ENCODE measurements around the gene XPA. TPM values are rescaled to one million over a fixed set of nuclear protein-coding genes. Genes with fewer than 3 reads are reported as not detected.

XPA gene
- total RNA-seq, 2 donors from 2014 or later: 4.9 to 7.3 TPM

DNA sequence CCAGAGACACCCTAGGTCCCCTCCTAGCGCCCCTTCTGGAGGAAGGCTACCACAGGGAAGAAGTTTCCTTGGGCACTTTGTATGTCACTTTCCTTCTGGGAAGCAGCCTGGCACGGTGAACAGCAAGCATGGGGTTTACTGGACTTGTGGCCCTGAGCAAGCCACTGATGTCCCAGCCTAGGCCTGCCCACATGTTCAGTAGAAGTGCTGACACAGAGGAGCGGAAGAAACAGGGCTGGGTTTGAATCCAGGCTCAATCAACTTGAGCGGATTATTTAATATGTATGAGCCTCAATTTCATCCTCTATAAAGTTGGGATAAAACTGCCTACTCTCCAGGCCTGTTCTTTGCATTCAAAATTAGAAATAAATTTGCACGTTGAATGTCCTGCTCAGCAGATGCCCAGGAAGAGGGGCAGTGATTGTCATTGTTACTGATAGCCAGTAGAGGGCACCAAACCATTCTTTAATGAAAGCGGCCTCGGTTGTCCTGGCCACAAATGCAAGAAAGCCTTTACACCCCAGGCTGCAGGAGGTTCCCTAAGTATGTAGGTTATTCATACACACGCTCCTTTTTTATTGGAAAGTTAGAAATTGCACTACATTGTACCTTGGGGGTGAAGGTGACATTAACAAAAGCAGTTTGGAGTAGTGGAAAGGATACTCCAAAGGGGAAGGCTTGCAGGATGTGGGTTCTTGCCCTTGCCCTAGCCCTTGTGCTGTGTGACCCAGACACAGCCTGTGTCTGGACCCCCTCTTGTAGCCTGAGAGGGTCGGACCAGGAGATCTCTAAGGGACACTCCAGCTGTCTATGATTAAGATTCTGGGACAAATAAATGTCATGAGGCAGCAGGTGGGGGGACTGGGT is 13.4 kb upstream of the XPA start:
- H3K9me3 Mint-ChIP-seq: no peaks in the 10 kb centered on the region
- no peaks in the 10 kb centered on the region for H3K9me3 ChIP-seq (ENCODE audit: control insufficient read depth, low read length)
- H3K4me1 ChIP-seq (ENCODE audit: control insufficient read depth, insufficient read depth, low read length): no peaks in the 10 kb centered on the region
- TF ChIP-seq, protein P1, sequence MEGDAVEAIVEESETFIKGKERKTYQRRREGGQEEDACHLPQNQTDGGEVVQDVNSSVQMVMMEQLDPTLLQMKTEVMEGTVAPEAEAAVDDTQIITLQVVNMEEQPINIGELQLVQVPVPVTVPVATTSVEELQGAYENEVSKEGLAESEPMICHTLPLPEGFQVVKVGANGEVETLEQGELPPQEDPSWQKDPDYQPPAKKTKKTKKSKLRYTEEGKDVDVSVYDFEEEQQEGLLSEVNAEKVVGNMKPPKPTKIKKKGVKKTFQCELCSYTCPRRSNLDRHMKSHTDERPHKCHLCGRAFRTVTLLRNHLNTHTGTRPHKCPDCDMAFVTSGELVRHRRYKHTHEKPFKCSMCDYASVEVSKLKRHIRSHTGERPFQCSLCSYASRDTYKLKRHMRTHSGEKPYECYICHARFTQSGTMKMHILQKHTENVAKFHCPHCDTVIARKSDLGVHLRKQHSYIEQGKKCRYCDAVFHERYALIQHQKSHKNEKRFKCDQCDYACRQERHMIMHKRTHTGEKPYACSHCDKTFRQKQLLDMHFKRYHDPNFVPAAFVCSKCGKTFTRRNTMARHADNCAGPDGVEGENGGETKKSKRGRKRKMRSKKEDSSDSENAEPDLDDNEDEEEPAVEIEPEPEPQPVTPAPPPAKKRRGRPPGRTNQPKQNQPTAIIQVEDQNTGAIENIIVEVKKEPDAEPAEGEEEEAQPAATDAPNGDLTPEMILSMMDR (conservative IDR thresholded peaks at IDR 0.05): peak; percentile 92
- H3K4me3 ChIP-seq (ENCODE audit: low read length): peak overlapping the region; percentile 10
- 21 to 27% methylated on average over 7 to 9 of the region's 9 CpGs for WGBS, 2 experiments (ENCODE audit: insufficient coverage in 1 of 2, insufficient read length in 1 of 2)
- peak overlapping the region; percentile 2 for H3K4me3 Mint-ChIP-seq
- H3K27ac Mint-ChIP-seq: peak overlapping the region; percentile 72
- H3K4me1 Mint-ChIP-seq: peaks cover 13% of the 10 kb centered on the region
- H3K36me3 Mint-ChIP-seq (ENCODE audit: low read depth): no peaks in the 10 kb centered on the region
- peak; percentile 81 for DNase-seq
- no peak overlapping the region for H3K27ac ChIP-seq (ENCODE audit: low read depth, low read length)
- peaks cover 28% of the 10 kb centered on the region for H3K27me3 Mint-ChIP-seq (ENCODE audit: insufficient read depth)
- no peaks in the 10 kb centered on the region for H3K36me3 ChIP-seq (ENCODE audit: control insufficient read depth, insufficient read depth, low read length)
- H3K27me3 ChIP-seq (ENCODE audit: control insufficient read depth, insufficient read depth, low read length, poor library complexity, severe bottlenecking): peaks cover 7% of the 10 kb centered on the region
- H3K9ac ChIP-seq (ENCODE audit: extremely low read depth, low read length, poor library complexity, severe bottlenecking): no peak overlapping the region

DNA sequence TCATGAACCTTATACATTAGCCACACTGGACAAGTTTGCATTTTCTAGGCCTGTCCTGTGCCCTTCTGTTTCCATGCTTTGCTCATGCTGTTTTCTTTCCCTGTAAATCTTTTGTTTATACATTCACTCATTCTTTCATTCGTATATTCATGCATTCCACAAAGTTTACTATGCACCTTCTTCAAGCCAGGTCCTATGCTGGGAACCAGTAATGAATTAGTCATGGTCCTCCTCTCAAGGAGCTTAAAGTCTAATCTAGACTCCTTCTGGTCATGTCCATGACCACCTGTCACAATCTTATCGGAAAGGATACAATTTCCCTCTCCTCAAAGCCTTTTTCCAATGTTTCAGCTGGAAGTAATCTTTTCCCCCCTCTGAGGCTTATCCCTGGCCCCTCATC is 9.1 kb upstream of the XPA start:
- H3K27ac Mint-ChIP-seq: no peak overlapping the region
- H3K27me3 Mint-ChIP-seq (ENCODE audit: insufficient read depth): peaks cover 27% of the 10 kb centered on the region
- Histone ChIP-seq H3K9me3 (ENCODE audit: control insufficient read depth, low read length) (no peaks in the 10 kb centered on the region), H3K27me3 (ENCODE audit: control insufficient read depth, insufficient read depth, low read length, poor library complexity, severe bottlenecking) (peaks cover 7% of the 10 kb centered on the region), H3K9ac (ENCODE audit: extremely low read depth, low read length, poor library complexity, severe bottlenecking) (no peak overlapping the region), H3K27ac (ENCODE audit: low read depth, low read length) (no peak overlapping the region), H3K36me3 (ENCODE audit: control insufficient read depth, insufficient read depth, low read length) (no peaks in the 10 kb centered on the region), H3K4me1 (ENCODE audit: control insufficient read depth, insufficient read depth, low read length) (no peaks in the 10 kb centered on the region), H3K4me3 (ENCODE audit: low read length) (no peak overlapping the region)
- TF ChIP-seq, protein P1 (conservative IDR thresholded peaks at IDR 0.05): no peak
- no peaks in the 10 kb centered on the region for H3K36me3 Mint-ChIP-seq (ENCODE audit: low read depth)
- no peak for DNase-seq
- H3K4me3 Mint-ChIP-seq: no peak overlapping the region
- H3K4me1 Mint-ChIP-seq: peaks cover 17% of the 10 kb centered on the region
- WGBS, 2 experiments (ENCODE audit: insufficient coverage in 1 of 2, insufficient read length in 1 of 2): 87 to 89% methylated on average over 2 of the region's 2 CpGs
- no peaks in the 10 kb centered on the region for H3K9me3 Mint-ChIP-seq

DNA sequence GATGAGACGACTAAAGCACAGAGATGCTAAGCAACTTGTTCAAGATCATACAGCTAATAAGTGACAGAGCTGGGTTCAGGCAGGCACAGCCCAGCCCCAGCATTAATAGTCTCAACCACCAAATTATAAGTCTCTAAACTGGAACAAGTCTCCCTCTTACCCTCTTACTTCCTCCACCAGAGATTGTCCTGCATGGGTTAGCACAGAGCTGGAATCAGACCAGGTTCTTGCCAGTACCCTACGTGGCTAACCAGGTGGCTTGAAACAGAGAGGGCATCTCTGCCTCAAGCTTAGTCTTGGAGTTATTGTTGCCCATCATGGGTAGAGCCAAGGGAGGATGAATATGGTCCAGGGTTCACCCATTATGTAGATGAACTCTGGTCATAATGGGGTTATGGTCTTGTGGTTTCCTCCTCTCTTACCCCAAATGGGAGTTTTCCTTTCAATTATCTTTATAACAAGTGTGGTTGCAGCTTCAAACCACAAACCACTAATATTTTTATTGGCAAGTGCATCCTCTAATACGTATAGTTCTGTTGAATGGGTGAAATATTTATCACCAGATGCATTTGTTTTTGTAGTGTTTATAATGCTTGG is 8.3 kb upstream of the XPA start:
- Mint-ChIP-seq H3K9me3 (no peaks in the 10 kb centered on the region), H3K4me3 (no peak overlapping the region), H3K27me3 (ENCODE audit: insufficient read depth) (peaks cover 27% of the 10 kb centered on the region)

More for the DNA sequence above, 8.3 kb upstream of the XPA start:
- peaks cover 7% of the 10 kb centered on the region for H3K27me3 ChIP-seq (ENCODE audit: control insufficient read depth, insufficient read depth, low read length, poor library complexity, severe bottlenecking)
- no peak overlapping the region for H3K27ac ChIP-seq (ENCODE audit: low read depth, low read length)
- TF ChIP-seq, protein P1 (conservative IDR thresholded peaks at IDR 0.05): no peak
- no peaks in the 10 kb centered on the region for H3K9me3 ChIP-seq (ENCODE audit: control insufficient read depth, low read length)
- no peak overlapping the region for H3K27ac Mint-ChIP-seq
- WGBS, 2 experiments (ENCODE audit: insufficient coverage in 1 of 2, insufficient read length in 1 of 2): 84 to 100% methylated on average over 1 to 3 of the region's 3 CpGs
- H3K9ac ChIP-seq (ENCODE audit: extremely low read depth, low read length, poor library complexity, severe bottlenecking): no peak overlapping the region
- H3K4me1 Mint-ChIP-seq: peaks cover 19% of the 10 kb centered on the region
- no peaks in the 10 kb centered on the region for H3K4me1 ChIP-seq (ENCODE audit: control insufficient read depth, insufficient read depth, low read length)
- no peaks in the 10 kb centered on the region for H3K36me3 Mint-ChIP-seq (ENCODE audit: low read depth)
- H3K4me3 ChIP-seq (ENCODE audit: low read length): no peak overlapping the region
- H3K36me3 ChIP-seq (ENCODE audit: control insufficient read depth, insufficient read depth, low read length): no peaks in the 10 kb centered on the region
- DNase-seq: no peak
